H9 (cell line): ENCODE results near the gene CDK17. TPM values are rescaled to one million over a fixed set of nuclear protein-coding genes. Genes with fewer than 3 reads are reported as not detected.

Experiments
- DNase-seq: peaks from one replicate; pipeline ENCODE4 v3.0.0-alpha.2; 2017
- H2AFZ ChIP-seq: one replicate; pipeline ENCODE4 v1.6.1; 2013; ENCODE audit warnings: mild to moderate bottlenecking, low read length, control low read depth, moderate library complexity
- H2AK5ac ChIP-seq: 2 replicates; pipeline ENCODE4 v1.6.1; 2013; ENCODE audit warnings: low read length, control low read depth, mixed read lengths; ENCODE audit not compliant: insufficient read length
- H2BK120ac ChIP-seq: one replicate; pipeline ENCODE4 v1.6.1; 2013; ENCODE audit warnings: low read depth, mild to moderate bottlenecking, low read length, control low read depth, inconsistent platforms; ENCODE audit not compliant: poor library complexity, severe bottlenecking
- H2BK12ac ChIP-seq: 2 replicates; pipeline ENCODE4 v1.6.1; 2013; ENCODE audit warnings: low read length, control low read depth, mixed read lengths, low read depth; ENCODE audit not compliant: insufficient read length
- H2BK15ac ChIP-seq: 2 replicates; pipeline ENCODE4 v1.6.1; 2013; ENCODE audit warnings: low read depth, low read length, control low read depth
- H2BK20ac ChIP-seq: one replicate; pipeline ENCODE4 v1.6.1; 2013; ENCODE audit warnings: low read depth, mild to moderate bottlenecking, low read length, control low read depth, inconsistent platforms; ENCODE audit not compliant: poor library complexity, severe bottlenecking
- H2BK5ac ChIP-seq: 2 replicates; pipeline ENCODE4 v1.6.1; 2013; ENCODE audit warnings: low read length, control low read depth, mixed read lengths; ENCODE audit not compliant: insufficient read length
- H3K14ac ChIP-seq: 2 replicates; pipeline ENCODE4 v1.6.1; 2013; ENCODE audit warnings: low read length, control low read depth; ENCODE audit not compliant: insufficient read depth
- H3K18ac ChIP-seq: 2 replicates; pipeline ENCODE4 v1.6.1; 2013; ENCODE audit warnings: low read depth, mild to moderate bottlenecking, mixed read lengths, low read length, control low read depth; ENCODE audit not compliant: insufficient read length
- H3K23ac ChIP-seq: 2 replicates; pipeline ENCODE4 v1.6.1; 2013; ENCODE audit warnings: low read length, control low read depth, mixed read lengths, low read depth; ENCODE audit not compliant: insufficient read length
- H3K23me2 ChIP-seq: 2 replicates; pipeline ENCODE4 v1.6.1; 2013; ENCODE audit warnings: low read depth, mild to moderate bottlenecking, mixed read lengths, low read length, control low read depth; ENCODE audit not compliant: insufficient read length, poor library complexity, severe bottlenecking
- H3K27ac ChIP-seq: 2 replicates; pipeline ENCODE4 v1.5.1; 2013; ENCODE audit warnings: low read length, control low read depth, mixed read lengths, low read depth; ENCODE audit not compliant: insufficient read length
- H3K27me3 ChIP-seq: 2 replicates; pipeline ENCODE4 v1.6.1; 2013; ENCODE audit warnings: low read length, control low read depth, inconsistent platforms; ENCODE audit not compliant: insufficient read depth
- H3K4ac ChIP-seq: 2 replicates; pipeline ENCODE4 v1.6.1; 2013; ENCODE audit warnings: low read depth, mild to moderate bottlenecking, control low read depth, inconsistent platforms, low read length, moderate library complexity
- H3K4me1 ChIP-seq: 2 replicates; pipeline ENCODE4 v1.6.1; 2013; ENCODE audit warnings: low read length, control low read depth, inconsistent platforms; ENCODE audit not compliant: insufficient read depth
- H3K4me2 ChIP-seq: 2 replicates; pipeline ENCODE4 v1.6.1; 2013; ENCODE audit warnings: low read length, control low read depth, mixed read lengths; ENCODE audit not compliant: insufficient read length, insufficient read depth
- H3K56ac ChIP-seq: 2 replicates; pipeline ENCODE4 v1.6.1; 2013; ENCODE audit warnings: low read depth, mild to moderate bottlenecking, mixed read lengths, low read length, control low read depth; ENCODE audit not compliant: insufficient read length
- H3K79me1 ChIP-seq: 2 replicates; pipeline ENCODE4 v1.6.1; 2013; ENCODE audit warnings: low read depth, mild to moderate bottlenecking, moderate library complexity, low read length, control low read depth, inconsistent platforms; ENCODE audit not compliant: insufficient read depth, poor library complexity, severe bottlenecking
- H3K79me2 ChIP-seq: 2 replicates; pipeline ENCODE4 v1.6.1; 2013; ENCODE audit warnings: low read length, control low read depth, inconsistent platforms; ENCODE audit not compliant: insufficient read depth
- H3K9ac ChIP-seq: 2 replicates; pipeline ENCODE4 v1.6.1; 2013; ENCODE audit warnings: low read length, control low read depth, mixed read lengths; ENCODE audit not compliant: insufficient read length; ENCODE audit errors: extremely low read depth
- H3K9me3 ChIP-seq: one replicate; pipeline ENCODE4 v1.6.1; 2013; ENCODE audit warnings: low read depth, low read length, inconsistent platforms; ENCODE audit not compliant: control insufficient read depth
- H3T11ph ChIP-seq: one replicate; pipeline ENCODE4 v1.6.1; 2013; ENCODE audit warnings: mild to moderate bottlenecking, low read length, control low read depth, inconsistent platforms
- H4K20me1 ChIP-seq: one replicate; pipeline ENCODE4 v1.6.1; 2013; ENCODE audit not compliant: control insufficient read depth, insufficient read length, insufficient read depth
- H4K5ac ChIP-seq: 2 replicates; pipeline ENCODE4 v1.6.1; 2013; ENCODE audit warnings: low read depth, mild to moderate bottlenecking, mixed read lengths, low read length, control low read depth; ENCODE audit not compliant: insufficient read length
- H4K8ac ChIP-seq: replicated peaks from 2 replicates; pipeline ENCODE4 v1.6.1; 2013; ENCODE audit warnings: low read length, control low read depth, mixed read lengths, low read depth; ENCODE audit not compliant: insufficient read length
- H4K91ac ChIP-seq: 2 replicates; pipeline ENCODE4 v1.6.1; 2013; ENCODE audit warnings: low read depth, mild to moderate bottlenecking, moderate library complexity, mixed read lengths, low read length, control low read depth; ENCODE audit not compliant: insufficient read length
- H3K27ac Mint-ChIP-seq, 3 experiments: 2 replicates in 2 of 3; 3 replicates in 1 of 3; pipeline ENCODE4 v1.8.0; 2020 to 2021; ENCODE audit warnings: mixed read lengths in 3 of 3, mild to moderate bottlenecking in 1 of 3, moderate library complexity in 1 of 3
- H3K27me3 Mint-ChIP-seq: 2 replicates; pipeline ENCODE4 v1.8.0; 2021; ENCODE audit warnings: low read depth, mild to moderate bottlenecking, moderate library complexity, mixed read lengths
- H3K36me3 Mint-ChIP-seq, 3 experiments: 2 replicates in 2 of 3; 3 replicates in 1 of 3; pipeline ENCODE4 v1.8.0; 2020 to 2021; ENCODE audit warnings: low read depth in 3 of 3, mixed read lengths in 3 of 3; ENCODE audit not compliant: insufficient read depth in 1 of 3
- H3K4me1 Mint-ChIP-seq, 2 experiments: 2 replicates each; pipeline ENCODE4 v1.8.0; 2020; ENCODE audit warnings: mixed read lengths in 2 of 2
- H3K4me3 Mint-ChIP-seq, 2 experiments: 2 replicates in 1 of 2; 3 replicates in 1 of 2; pipeline ENCODE4 v1.8.0; 2020 to 2021; ENCODE audit warnings: mild to moderate bottlenecking in 2 of 2, mixed read lengths in 2 of 2, moderate library complexity in 1 of 2
- H3K9me3 Mint-ChIP-seq, 2 experiments: 2 replicates in 1 of 2; 3 replicates in 1 of 2; pipeline ENCODE4 v1.8.0; 2020; ENCODE audit warnings: mild to moderate bottlenecking in 2 of 2, mixed read lengths in 2 of 2, moderate library complexity in 1 of 2
- WGBS: extraction: QIAGEN DNeasy Blood & Tissue Kit; methylation state at CpG from one replicate; pipeline ENCODE4 v1.1.7; 2013; ENCODE audit warnings: missing lambda C conversion rate, low lambda C conversion rate, mixed read lengths; ENCODE audit not compliant: insufficient read length; ENCODE audit errors: extremely low coverage; 5-methylcytosine and 5-hydroxymethylcytosine counted together
- total RNA-seq: library from RNA; stranded (reverse); gene quantifications from 2 replicates; pipeline ENCODE4 v1.2.1, GENCODE V29; 2021
- TF ChIP-seq, protein P1 (sequence below): fragments of 200-600 bp; sonication (generic); conservative IDR thresholded peaks from 3 replicates; pipeline ENCODE4 v1.8.0; 2021; ENCODE audit warnings: antibody characterized with exemption, mild to moderate bottlenecking

Gene CDK17
- total RNA-seq, 1 experiment from 2014 or later: 28.8 TPM

GRCh38 chr12:96295532-96296160 is 104.6 kb downstream of the CDK17 start:
- H2BK15ac ChIP-seq: no peak overlapping the region
- H3K9me3 ChIP-seq: no peaks in the 10 kb centered on the region
- no peak overlapping the region for H3K23ac ChIP-seq
- no peaks in the 10 kb centered on the region for H3K79me1 ChIP-seq
- no peaks in the 10 kb centered on the region for H3K23me2 ChIP-seq
- no peak for DNase-seq
- H2BK12ac ChIP-seq: no peak overlapping the region
- H2BK120ac ChIP-seq: no peak overlapping the region
- no peaks in the 10 kb centered on the region for H3K9me3 Mint-ChIP-seq
- H3K4me2 ChIP-seq: no peak overlapping the region
- H3K14ac ChIP-seq: no peak overlapping the region
- no peak overlapping the region for H3K4me3 Mint-ChIP-seq
- H3K4me1 Mint-ChIP-seq: peaks cover 0 to 2% of the 10 kb centered on the region in 2 experiments; a peak in 1 of 4 replicates
- H3T11ph ChIP-seq: no peak overlapping the region
- no peak overlapping the region for H3K56ac ChIP-seq
- no peak overlapping the region for H2AFZ ChIP-seq
- no peak overlapping the region for H4K5ac ChIP-seq
- no peak overlapping the region for H2BK5ac ChIP-seq
- no peak overlapping the region for H2BK20ac ChIP-seq
- no peaks in the 10 kb centered on the region for H4K20me1 ChIP-seq
- no peaks in the 10 kb centered on the region for H3K79me2 ChIP-seq
- TF ChIP-seq, protein P1, sequence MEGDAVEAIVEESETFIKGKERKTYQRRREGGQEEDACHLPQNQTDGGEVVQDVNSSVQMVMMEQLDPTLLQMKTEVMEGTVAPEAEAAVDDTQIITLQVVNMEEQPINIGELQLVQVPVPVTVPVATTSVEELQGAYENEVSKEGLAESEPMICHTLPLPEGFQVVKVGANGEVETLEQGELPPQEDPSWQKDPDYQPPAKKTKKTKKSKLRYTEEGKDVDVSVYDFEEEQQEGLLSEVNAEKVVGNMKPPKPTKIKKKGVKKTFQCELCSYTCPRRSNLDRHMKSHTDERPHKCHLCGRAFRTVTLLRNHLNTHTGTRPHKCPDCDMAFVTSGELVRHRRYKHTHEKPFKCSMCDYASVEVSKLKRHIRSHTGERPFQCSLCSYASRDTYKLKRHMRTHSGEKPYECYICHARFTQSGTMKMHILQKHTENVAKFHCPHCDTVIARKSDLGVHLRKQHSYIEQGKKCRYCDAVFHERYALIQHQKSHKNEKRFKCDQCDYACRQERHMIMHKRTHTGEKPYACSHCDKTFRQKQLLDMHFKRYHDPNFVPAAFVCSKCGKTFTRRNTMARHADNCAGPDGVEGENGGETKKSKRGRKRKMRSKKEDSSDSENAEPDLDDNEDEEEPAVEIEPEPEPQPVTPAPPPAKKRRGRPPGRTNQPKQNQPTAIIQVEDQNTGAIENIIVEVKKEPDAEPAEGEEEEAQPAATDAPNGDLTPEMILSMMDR: no peak
- H3K9ac ChIP-seq: no peak overlapping the region
- H2AK5ac ChIP-seq: no peak overlapping the region
- H4K91ac ChIP-seq: no peak overlapping the region
- WGBS: no CpG with 5 or more reads among the region's 6 CpGs
- no peak overlapping the region for H3K18ac ChIP-seq
- H3K36me3 Mint-ChIP-seq: peaks cover 8 to 34% (median 14%) of the 10 kb centered on the region in 3 experiments; a peak in 6 of 7 replicates
- H3K4me1 ChIP-seq: peaks cover 2% of the 10 kb centered on the region; the same call in 1 of the 2 replicates
- H3K27me3 ChIP-seq: no peaks in the 10 kb centered on the region
- no peak overlapping the region for H3K27ac Mint-ChIP-seq
- H4K8ac ChIP-seq: no peak overlapping the region
- H3K4ac ChIP-seq: no peak overlapping the region
- no peaks in the 10 kb centered on the region for H3K27me3 Mint-ChIP-seq
- no peak overlapping the region for H3K27ac ChIP-seq
